ENCODE data around the gene GOLGA6A. TPM values are rescaled to one million over a fixed set of nuclear protein-coding genes. Genes with fewer than 3 reads are reported as not detected.

GOLGA6A gene
- total RNA-seq, 4 donors from 2014 or later = not detected

GRCh38 chr15:74032606-74033561, 49.5 kb downstream of the GOLGA6A start:
- ATAC-seq (ENCODE audit: low FRiP score) = no peak
- DNase-seq (ENCODE audit: low spot score) = no peak
- TF ChIP-seq, protein P1, sequence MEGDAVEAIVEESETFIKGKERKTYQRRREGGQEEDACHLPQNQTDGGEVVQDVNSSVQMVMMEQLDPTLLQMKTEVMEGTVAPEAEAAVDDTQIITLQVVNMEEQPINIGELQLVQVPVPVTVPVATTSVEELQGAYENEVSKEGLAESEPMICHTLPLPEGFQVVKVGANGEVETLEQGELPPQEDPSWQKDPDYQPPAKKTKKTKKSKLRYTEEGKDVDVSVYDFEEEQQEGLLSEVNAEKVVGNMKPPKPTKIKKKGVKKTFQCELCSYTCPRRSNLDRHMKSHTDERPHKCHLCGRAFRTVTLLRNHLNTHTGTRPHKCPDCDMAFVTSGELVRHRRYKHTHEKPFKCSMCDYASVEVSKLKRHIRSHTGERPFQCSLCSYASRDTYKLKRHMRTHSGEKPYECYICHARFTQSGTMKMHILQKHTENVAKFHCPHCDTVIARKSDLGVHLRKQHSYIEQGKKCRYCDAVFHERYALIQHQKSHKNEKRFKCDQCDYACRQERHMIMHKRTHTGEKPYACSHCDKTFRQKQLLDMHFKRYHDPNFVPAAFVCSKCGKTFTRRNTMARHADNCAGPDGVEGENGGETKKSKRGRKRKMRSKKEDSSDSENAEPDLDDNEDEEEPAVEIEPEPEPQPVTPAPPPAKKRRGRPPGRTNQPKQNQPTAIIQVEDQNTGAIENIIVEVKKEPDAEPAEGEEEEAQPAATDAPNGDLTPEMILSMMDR (IDR thresholded peaks at IDR 0.05) = no peak

DNA sequence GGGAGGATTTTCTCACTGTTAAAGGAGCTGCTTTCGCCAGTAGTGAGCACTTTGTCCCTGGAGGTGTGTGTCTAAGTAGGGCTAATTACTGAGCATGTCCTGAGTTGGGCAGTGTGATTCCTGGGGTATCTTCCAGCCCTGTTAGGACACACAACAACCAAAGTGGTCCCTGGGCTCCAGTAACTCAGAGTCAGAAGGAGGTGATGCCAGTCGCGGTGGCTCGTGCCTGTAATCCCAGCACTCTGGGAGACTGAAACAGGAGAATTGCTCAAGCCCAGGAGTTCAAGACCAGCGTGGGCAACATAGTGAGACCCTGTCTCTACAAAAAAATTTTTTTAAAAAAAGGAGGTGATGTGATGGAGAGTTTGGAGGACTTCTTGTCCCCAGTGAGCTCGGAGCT, 50.3 kb downstream of the GOLGA6A start:
- DNase-seq (ENCODE audit: low spot score) = no peak
- TF ChIP-seq, protein P1 (IDR thresholded peaks at IDR 0.05) = no peak
- no peak for ATAC-seq (ENCODE audit: low FRiP score)

DNA sequence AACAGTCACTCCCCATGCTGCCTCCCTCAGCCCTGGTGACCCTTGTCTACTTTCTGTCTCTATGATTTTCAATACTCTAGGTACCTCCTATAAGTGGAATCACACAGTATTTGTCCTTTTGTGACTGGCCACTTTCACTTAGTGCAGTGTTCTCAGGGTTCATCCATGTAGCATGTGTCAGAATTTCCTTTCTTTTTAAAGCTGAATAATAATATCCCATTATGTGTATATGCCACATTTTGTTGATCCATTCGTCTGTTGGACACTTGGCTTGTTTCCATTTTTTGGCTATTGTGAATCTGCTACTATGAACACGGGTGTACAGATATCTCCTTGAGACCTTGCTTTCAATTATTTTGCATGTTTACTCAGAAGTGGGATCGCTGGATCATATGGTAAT, 53.7 kb downstream of the GOLGA6A start:
- DNase-seq (ENCODE audit: low spot score) = no peak
- TF ChIP-seq, protein P1 (IDR thresholded peaks at IDR 0.05) = no peak
- ATAC-seq (ENCODE audit: low FRiP score) = no peak

DNA sequence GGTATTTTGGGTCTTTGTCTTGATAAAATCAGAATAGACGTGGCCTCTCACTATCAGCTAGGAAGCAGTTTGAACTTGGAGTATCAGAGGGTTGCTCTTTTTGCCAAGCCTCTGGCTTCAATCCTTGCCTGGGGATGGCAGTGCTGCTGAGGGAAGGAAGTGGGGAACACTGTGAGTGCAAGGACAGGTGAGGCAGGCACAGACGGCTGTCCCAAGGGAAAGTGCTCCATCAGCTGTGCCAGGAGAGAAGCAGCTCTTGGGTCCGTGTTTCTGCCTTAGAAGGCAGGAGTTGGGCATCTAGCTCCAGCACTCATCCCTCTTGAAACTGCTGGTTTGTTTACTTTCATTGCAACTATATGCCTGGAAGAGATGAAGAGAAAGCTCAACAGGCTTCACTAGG, 54.7 kb downstream of the GOLGA6A start:
- TF ChIP-seq, protein P1 (IDR thresholded peaks at IDR 0.05) = no peak
- ATAC-seq (ENCODE audit: low FRiP score) (no peak), DNase-seq (ENCODE audit: low spot score) (no peak)

GRCh38 chr15:74025436-74025835, 56.9 kb downstream of the GOLGA6A start:
- ATAC-seq (ENCODE audit: low FRiP score) = no peak
- DNase-seq (ENCODE audit: low spot score) = no peak

GRCh38 chr15:74024687-74025086, 57.7 kb downstream of the GOLGA6A start:
- TF ChIP-seq, protein P1 (IDR thresholded peaks at IDR 0.05) = no peak
- DNase-seq (ENCODE audit: low spot score) = no peak
- ATAC-seq (ENCODE audit: low FRiP score) = no peak

More at GRCh38 chr15:74025436-74025835, 56.9 kb downstream of the GOLGA6A start:
- TF ChIP-seq, protein P1 (IDR thresholded peaks at IDR 0.05) = no peak
